IPS-15b (cell line): Measurements from ENCODE around the gene RAB11FIP4.

Experiments used
- H3K27me3 ChIP-seq: one replicate; pipeline ENCODE4 v1.6.1; 2013; ENCODE audit warnings: low read length; ENCODE audit not compliant: control insufficient read depth, insufficient read depth
- H3K36me3 ChIP-seq: one replicate; pipeline ENCODE4 v1.6.1; 2013; ENCODE audit warnings: low read length; ENCODE audit not compliant: control insufficient read depth, insufficient read depth
- H3K4me1 ChIP-seq: one replicate; pipeline ENCODE4 v1.6.1; 2013; ENCODE audit warnings: mild to moderate bottlenecking, low read length; ENCODE audit not compliant: control insufficient read depth, insufficient read depth
- H3K4me3 ChIP-seq: one replicate; pipeline ENCODE4 v1.5.1; 2013; ENCODE audit warnings: low read depth, low read length
- H3K9ac ChIP-seq: one replicate; pipeline ENCODE4 v1.6.1; 2013; ENCODE audit warnings: low read depth, mild to moderate bottlenecking, low read length
- H3K9me3 ChIP-seq: one replicate; pipeline ENCODE4 v1.6.1; 2013; ENCODE audit warnings: mild to moderate bottlenecking, low read length; ENCODE audit not compliant: control insufficient read depth, insufficient read depth

Gene RAB11FIP4

DNA sequence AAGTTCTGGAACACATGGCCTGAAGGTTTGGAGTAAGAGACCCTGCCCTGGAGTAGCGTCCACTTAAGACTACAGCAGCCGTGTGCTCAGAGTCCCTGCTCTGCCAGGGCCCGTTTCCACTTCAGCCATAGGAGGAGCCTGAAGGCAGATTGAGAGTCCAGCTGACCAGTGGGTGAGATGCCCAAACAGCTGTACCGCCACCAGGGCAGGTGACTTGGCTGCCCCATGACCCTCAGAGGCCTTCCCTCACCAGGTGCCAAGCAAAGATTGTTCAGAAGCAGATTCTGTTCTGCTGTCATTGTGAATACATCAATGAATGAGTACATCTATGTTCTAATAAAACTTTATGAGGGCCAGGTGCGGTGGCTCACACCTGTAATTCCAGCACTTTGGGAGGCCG lies 178.8 kb downstream of the RAB11FIP4 start:
- Histone ChIP-seq H3K9ac (no peak overlapping the region), H3K36me3 (no peaks in the 10 kb centered on the region), H3K4me3 (no peak overlapping the region), H3K9me3 (no peaks in the 10 kb centered on the region), H3K27me3 (no peaks in the 10 kb centered on the region), H3K4me1 (peaks cover 5% of the 10 kb centered on the region)

- Histone ChIP-seq H3K9ac (no peak overlapping the region), H3K36me3 (no peaks in the 10 kb centered on the region), H3K4me1 (no peaks in the 10 kb centered on the region), H3K27me3 (no peaks in the 10 kb centered on the region), H3K9me3 (no peaks in the 10 kb centered on the region), H3K4me3 (no peak overlapping the region)
Observed at GRCh38 chr17:31570951-31571892, 179.7 kb downstream of the RAB11FIP4 start.

DNA sequence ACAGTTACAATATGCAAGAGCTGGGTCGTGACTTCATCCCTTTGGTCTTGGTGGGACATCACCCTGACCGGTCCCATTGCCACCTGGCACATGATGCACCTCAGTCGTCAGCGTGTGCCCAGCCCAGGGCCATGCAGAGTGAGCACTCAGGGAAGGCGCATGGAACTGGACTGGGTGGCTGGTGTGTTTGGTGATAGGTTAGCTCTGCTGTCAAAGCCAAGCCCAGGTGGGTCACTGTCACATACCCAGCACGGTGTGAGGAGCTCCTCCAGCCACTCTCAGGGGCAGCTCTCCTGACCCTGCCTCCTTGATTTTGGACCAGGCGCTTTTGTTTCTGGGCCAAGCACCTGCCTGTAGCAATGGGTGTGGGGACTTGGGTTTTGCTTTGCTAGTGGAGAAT lies 180.9 kb downstream of the RAB11FIP4 start:
- Histone ChIP-seq H3K4me3 (no peak overlapping the region), H3K36me3 (no peaks in the 10 kb centered on the region), H3K4me1 (no peaks in the 10 kb centered on the region), H3K9me3 (no peaks in the 10 kb centered on the region), H3K27me3 (no peaks in the 10 kb centered on the region), H3K9ac (no peak overlapping the region)

- Histone ChIP-seq H3K4me1 (no peaks in the 10 kb centered on the region), H3K9ac (no peak overlapping the region), H3K27me3 (no peaks in the 10 kb centered on the region), H3K9me3 (no peaks in the 10 kb centered on the region), H3K4me3 (no peak overlapping the region), H3K36me3 (no peaks in the 10 kb centered on the region)
Observed at GRCh38 chr17:31573047-31573446, 181.6 kb downstream of the RAB11FIP4 start.

DNA sequence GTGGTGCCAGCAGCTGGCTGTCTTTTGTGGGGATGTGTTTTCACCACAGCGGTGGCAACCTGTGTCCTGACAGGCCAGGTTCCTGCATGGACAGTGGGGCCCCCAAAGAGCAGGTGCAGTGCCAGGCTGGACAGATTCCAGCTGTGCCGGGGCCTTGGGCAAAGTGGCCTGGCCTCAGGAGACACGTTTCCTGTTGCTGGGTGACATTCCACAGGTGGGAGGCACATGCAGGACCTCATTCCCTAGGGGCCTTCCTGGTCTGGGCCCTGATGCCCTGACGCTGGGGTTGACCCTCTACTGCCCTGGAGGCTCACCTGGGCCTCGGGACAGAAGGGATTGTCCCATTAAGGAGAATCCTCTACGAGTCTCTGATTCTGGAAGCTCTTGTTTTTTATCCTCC lies 182.4 kb downstream of the RAB11FIP4 start:
- no peaks in the 10 kb centered on the region for H3K27me3 ChIP-seq
- H3K4me1 ChIP-seq, result no peaks in the 10 kb centered on the region
- H3K9me3 ChIP-seq, result no peaks in the 10 kb centered on the region
- H3K36me3 ChIP-seq, result no peaks in the 10 kb centered on the region
- no peak overlapping the region for H3K9ac ChIP-seq
- no peak overlapping the region for H3K4me3 ChIP-seq

DNA sequence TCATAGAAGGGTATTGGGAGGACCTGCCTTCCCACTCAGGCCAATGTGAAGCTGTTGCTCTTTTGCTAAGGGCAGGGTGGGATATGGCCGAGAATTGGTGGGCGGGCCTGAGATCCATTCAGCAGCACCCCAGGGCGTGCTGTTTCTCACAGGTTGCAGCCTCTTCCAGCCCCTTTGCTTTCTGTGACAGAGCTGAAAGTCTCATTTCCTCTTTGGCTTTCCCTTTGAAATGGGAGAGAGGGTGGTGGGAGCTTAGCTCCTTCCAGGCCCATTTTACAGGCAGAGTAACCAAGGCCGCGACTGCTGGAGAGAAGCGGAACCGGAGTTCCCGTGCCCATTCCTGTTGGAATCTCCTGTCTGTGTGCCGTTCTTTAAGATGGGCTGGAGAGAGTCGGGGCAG lies 183.0 kb downstream of the RAB11FIP4 start:
- Histone ChIP-seq H3K36me3 (no peaks in the 10 kb centered on the region), H3K4me1 (no peaks in the 10 kb centered on the region), H3K4me3 (no peak overlapping the region), H3K27me3 (no peaks in the 10 kb centered on the region), H3K9ac (no peak overlapping the region), H3K9me3 (no peaks in the 10 kb centered on the region)

DNA sequence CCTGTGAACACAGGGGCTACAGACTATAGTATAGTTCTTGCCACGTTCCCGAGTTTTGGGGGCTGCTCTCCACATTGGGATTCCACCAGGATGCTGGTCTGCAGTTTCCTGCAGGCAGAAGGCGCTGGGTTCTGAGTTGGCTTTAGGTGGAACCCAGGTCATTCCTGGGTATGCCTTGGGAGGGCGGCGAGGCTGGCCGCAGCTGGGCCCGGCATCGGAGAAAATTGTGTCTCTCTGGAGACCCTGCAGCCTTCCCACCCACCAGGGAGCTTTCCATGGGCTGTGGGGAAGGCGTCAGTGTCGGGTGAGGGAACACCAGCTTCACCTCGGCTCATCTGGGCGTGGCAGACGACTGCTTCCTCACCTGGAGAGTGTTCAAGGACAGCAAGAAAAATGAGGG lies 183.6 kb downstream of the RAB11FIP4 start:
- H3K36me3 ChIP-seq, result no peaks in the 10 kb centered on the region
- H3K9ac ChIP-seq, result no peak overlapping the region
- H3K4me1 ChIP-seq, result no peaks in the 10 kb centered on the region
- H3K4me3 ChIP-seq, result no peak overlapping the region
- no peaks in the 10 kb centered on the region for H3K9me3 ChIP-seq
- H3K27me3 ChIP-seq, result no peaks in the 10 kb centered on the region

DNA sequence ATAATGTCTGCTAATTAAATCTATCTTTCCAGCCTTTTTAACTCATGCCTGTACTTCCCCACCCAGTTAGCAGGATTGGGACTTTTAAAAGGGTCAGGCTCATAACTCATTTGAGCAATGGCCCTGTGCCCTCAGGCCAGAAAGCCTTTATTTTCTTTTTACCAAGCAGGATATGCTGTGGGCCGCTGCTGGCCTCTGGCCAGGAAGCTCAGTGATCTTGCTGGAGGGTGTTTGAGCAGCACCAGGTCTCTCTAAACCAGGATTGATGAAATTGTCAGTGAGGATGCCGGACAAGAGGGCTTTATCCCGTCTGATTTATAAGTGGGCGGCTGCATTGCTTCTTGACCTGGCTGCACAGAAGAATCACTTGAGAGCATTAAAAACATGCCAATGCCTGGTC lies 187.8 kb downstream of the RAB11FIP4 start:
- no peaks in the 10 kb centered on the region for H3K4me1 ChIP-seq
- no peaks in the 10 kb centered on the region for H3K9me3 ChIP-seq
- H3K27me3 ChIP-seq, result no peaks in the 10 kb centered on the region
- no peak overlapping the region for H3K9ac ChIP-seq
- H3K4me3 ChIP-seq, result no peak overlapping the region
- no peaks in the 10 kb centered on the region for H3K36me3 ChIP-seq

DNA sequence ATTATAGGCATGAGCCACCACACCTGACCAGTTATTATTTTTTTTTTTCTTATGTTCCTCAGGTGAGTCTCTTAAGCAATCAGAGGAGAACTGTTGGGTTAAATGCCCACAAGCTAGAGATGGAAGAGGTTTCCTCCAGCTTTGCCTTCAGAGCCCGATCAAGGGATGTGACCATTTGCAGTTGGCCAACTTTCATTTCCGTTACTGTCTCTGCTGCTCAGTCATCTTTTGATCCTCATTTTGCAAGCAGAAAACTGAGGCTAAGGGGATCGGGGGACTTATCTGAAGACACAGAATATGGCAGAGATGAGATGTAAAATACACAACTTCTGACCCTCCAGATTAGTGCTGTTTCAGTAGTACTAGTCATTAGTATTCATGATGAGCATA lies 188.8 kb downstream of the RAB11FIP4 start:
- no peaks in the 10 kb centered on the region for H3K27me3 ChIP-seq
- H3K9ac ChIP-seq, result no peak overlapping the region
- no peaks in the 10 kb centered on the region for H3K9me3 ChIP-seq
- no peak overlapping the region for H3K4me3 ChIP-seq
- no peaks in the 10 kb centered on the region for H3K4me1 ChIP-seq
- no peaks in the 10 kb centered on the region for H3K36me3 ChIP-seq

- H3K9ac ChIP-seq, result no peak overlapping the region
- H3K4me1 ChIP-seq, result no peaks in the 10 kb centered on the region
- H3K9me3 ChIP-seq, result no peaks in the 10 kb centered on the region
Observed at GRCh38 chr17:31580706-31581490, 189.4 kb downstream of the RAB11FIP4 start.

GRCh38 chr17:31581491-31581890 lies 190.0 kb downstream of the RAB11FIP4 start:
- Histone ChIP-seq H3K27me3 (no peaks in the 10 kb centered on the region), H3K36me3 (no peaks in the 10 kb centered on the region), H3K4me1 (no peaks in the 10 kb centered on the region), H3K9ac (no peak overlapping the region), H3K9me3 (no peaks in the 10 kb centered on the region), H3K4me3 (no peak overlapping the region)

More at GRCh38 chr17:31580706-31581490, 189.4 kb downstream of the RAB11FIP4 start:
- H3K36me3 ChIP-seq, result no peaks in the 10 kb centered on the region
- no peak overlapping the region for H3K4me3 ChIP-seq
- no peaks in the 10 kb centered on the region for H3K27me3 ChIP-seq
